SK-N-SH (cell line): Measurements from ENCODE around the gene OR2D2.

Experiments
- ELF1 ChIP-seq: IDR thresholded peaks from 2 replicates; pipeline ENCODE4 v1.4.0; 2012
- FOXJ3 ChIP-seq: sonication (generic); formaldehyde crosslinking; IDR thresholded peaks from 2 replicates; pipeline ENCODE4 v1.5.1; 2020; ENCODE audit warnings: mild to moderate bottlenecking, missing genetic modification reagents
- POLR2AphosphoS5 ChIP-seq: IDR thresholded peaks from 2 replicates; pipeline ENCODE4 v1.6.1; 2012; ENCODE audit warnings: low read depth, low read length
- RXRA ChIP-seq: IDR thresholded peaks from 2 replicates; pipeline ENCODE4 v1.4.0; 2012; ENCODE audit warnings: low read depth, mild to moderate bottlenecking, borderline replicate concordance
- SIN3A ChIP-seq: IDR thresholded peaks from 2 replicates; pipeline ENCODE4 v1.6.1; 2012; ENCODE audit warnings: low read depth, mild to moderate bottlenecking, low read length, moderate library complexity, borderline replicate concordance
- TAF1 ChIP-seq: IDR thresholded peaks from 2 replicates; pipeline ENCODE4 v1.6.1; 2012; ENCODE audit warnings: low read depth, mild to moderate bottlenecking, low read length, moderate library complexity, borderline replicate concordance
- YY1 ChIP-seq: IDR thresholded peaks from 2 replicates; pipeline ENCODE4 v1.4.0; 2012; ENCODE audit warnings: low read depth, mild to moderate bottlenecking
- TF ChIP-seq, protein P1 (sequence below): fragments of 200-600 bp; sonication (generic); IDR thresholded peaks from 2 replicates; pipeline ENCODE4 v1.6.1; 2017; ENCODE audit warnings: antibody characterized with exemption, mild to moderate bottlenecking, moderate library complexity
- TF ChIP-seq, protein P2 (sequence below): IDR thresholded peaks from 2 replicates; pipeline ENCODE4 v1.4.0; 2012; ENCODE audit warnings: low read depth, borderline replicate concordance

DNA sequence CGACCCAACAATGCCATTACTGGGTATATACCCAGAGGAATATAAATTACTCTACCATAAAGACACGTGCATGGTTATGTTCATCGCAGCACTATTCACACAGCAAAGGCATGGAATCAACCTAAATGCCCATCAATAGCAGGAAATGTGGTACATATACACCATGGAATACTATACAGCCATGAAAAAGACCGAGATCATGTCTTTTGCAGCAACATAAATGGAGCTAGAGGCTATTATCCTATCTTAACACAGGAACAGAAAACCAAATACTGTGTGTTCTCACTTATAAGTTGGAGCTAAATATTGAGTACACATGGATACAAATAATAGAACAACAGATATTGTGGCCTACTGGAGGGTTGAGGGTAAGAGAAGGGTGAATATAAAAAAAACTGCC lies 3.5 kb downstream of the OR2D2 start:
- no peak for TF ChIP-seq YY1
- TF ChIP-seq ELF1, result no peak
- TF ChIP-seq TAF1, result no peak
- TF ChIP-seq, protein P1, sequence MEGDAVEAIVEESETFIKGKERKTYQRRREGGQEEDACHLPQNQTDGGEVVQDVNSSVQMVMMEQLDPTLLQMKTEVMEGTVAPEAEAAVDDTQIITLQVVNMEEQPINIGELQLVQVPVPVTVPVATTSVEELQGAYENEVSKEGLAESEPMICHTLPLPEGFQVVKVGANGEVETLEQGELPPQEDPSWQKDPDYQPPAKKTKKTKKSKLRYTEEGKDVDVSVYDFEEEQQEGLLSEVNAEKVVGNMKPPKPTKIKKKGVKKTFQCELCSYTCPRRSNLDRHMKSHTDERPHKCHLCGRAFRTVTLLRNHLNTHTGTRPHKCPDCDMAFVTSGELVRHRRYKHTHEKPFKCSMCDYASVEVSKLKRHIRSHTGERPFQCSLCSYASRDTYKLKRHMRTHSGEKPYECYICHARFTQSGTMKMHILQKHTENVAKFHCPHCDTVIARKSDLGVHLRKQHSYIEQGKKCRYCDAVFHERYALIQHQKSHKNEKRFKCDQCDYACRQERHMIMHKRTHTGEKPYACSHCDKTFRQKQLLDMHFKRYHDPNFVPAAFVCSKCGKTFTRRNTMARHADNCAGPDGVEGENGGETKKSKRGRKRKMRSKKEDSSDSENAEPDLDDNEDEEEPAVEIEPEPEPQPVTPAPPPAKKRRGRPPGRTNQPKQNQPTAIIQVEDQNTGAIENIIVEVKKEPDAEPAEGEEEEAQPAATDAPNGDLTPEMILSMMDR, result no peak
- TF ChIP-seq FOXJ3 (CRISPR knock-in tag), result no peak
- TF ChIP-seq RXRA, result no peak
- TF ChIP-seq, protein P2, sequence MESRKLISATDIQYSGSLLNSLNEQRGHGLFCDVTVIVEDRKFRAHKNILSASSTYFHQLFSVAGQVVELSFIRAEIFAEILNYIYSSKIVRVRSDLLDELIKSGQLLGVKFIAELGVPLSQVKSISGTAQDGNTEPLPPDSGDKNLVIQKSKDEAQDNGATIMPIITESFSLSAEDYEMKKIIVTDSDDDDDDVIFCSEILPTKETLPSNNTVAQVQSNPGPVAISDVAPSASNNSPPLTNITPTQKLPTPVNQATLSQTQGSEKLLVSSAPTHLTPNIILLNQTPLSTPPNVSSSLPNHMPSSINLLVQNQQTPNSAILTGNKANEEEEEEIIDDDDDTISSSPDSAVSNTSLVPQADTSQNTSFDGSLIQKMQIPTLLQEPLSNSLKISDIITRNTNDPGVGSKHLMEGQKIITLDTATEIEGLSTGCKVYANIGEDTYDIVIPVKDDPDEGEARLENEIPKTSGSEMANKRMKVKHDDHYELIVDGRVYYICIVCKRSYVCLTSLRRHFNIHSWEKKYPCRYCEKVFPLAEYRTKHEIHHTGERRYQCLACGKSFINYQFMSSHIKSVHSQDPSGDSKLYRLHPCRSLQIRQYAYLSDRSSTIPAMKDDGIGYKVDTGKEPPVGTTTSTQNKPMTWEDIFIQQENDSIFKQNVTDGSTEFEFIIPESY, result no peak
- TF ChIP-seq SIN3A, result no peak
- TF ChIP-seq POLR2AphosphoS5, result no peak
